HG03175 (cell line): ENCODE measurements around the gene TMC4.

Experiments used
- ATAC-seq: cut with Tn5 transposase; IDR thresholded peaks from one replicate; pipeline ENCODE4 v1.9.1; 2021; ENCODE audit warnings: mild to moderate bottlenecking, moderate library complexity; ENCODE audit not compliant: unreplicated experiment

Gene TMC4

DNA sequence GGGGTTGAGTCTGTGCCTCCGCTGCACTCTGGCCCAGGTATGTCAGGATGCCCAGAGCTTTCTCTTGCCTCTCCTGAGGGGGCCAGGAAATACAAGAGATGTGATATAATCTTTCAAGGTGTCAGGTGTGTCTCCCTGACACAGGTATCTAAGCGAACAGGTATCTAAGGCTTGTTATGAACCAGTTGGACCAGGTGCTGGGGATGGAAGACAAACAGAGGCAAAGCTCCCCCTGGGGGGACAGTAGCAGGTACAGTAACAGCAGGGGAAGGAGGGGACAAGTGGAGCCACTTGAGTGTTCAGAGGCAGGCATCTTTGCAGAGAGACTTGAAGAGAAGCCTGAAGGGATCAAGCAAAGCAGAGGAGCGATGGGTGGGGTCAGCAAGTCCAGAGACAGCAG is 16.0 kb downstream of the TMC4 start:
- ATAC-seq = no peak

DNA sequence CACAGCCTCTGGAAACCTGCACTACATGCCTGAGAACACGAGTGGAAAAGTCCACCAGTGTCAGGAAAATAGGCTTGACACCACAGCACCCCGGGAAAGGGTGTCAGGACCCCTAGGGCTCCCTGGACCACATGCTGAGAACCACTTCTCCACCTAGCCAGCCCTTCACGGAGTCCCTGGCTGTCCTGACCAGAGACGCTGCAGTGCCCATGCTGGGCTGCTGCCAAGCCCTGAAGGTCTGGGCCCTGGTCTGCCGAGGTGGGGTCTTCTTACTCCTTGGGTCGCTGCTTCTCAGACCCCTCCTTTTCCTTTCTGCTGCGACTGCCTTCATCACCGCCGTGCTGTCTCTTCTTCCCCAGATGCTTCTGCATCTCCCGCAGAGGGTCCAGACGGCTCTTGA is 16.5 kb downstream of the TMC4 start:
- ATAC-seq = no peak

DNA sequence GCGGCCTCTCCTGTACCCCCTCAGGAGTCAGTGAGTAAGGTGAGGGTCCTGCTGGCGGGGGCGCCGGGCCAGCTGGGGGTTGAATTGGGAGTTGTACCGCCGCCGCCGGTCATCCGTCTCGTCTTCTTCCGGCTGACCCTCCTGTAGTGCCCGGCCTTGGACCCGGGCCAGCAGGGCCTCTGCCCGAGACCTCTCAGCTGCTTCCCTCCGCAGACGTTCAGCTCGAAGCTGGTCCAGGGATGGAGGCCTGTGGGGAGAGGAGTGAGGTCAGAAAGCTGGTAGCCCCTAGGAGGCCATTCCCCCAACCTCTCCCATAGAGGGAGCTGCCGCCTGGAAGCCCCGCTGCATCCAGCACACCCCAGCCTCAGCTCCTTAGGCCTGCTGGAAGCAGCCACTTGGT is 17.3 kb downstream of the TMC4 start:
- ATAC-seq = no peak

DNA sequence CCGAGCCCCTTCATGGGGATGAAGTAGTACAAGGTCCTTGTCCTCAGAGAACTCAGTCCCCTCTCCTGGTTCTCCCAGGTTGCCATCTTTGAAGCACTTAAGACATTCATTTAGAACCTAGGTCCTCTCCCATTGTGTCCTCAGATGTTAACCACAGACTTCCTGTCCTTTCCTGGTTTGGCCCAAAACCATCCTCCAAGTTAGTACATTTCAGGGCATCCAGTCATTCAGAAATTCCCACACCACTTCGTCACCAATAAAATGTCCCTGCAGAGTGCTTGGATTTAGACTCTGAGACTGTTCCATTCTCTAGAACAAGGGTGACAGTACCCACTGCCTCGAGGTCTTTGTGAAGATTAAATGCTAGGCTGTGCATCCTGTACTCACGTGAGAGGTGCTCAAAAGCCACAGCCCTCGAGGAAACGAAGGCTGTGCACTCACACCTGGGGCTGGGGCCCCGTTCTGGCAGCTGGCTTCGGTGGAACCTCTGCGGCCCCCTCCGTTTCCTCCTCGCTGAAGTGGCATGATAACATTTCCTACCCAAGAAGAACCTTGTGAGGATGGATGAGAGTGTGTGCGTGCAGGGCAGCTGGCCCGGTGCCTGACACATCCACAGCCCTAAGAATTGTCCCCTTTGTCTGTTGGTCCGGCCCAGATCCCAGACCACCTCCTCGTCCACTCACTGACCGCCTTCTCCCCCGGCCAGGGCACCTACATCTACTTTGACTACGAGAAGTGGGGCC is 18.2 kb downstream of the TMC4 start:
- no peak for ATAC-seq

DNA sequence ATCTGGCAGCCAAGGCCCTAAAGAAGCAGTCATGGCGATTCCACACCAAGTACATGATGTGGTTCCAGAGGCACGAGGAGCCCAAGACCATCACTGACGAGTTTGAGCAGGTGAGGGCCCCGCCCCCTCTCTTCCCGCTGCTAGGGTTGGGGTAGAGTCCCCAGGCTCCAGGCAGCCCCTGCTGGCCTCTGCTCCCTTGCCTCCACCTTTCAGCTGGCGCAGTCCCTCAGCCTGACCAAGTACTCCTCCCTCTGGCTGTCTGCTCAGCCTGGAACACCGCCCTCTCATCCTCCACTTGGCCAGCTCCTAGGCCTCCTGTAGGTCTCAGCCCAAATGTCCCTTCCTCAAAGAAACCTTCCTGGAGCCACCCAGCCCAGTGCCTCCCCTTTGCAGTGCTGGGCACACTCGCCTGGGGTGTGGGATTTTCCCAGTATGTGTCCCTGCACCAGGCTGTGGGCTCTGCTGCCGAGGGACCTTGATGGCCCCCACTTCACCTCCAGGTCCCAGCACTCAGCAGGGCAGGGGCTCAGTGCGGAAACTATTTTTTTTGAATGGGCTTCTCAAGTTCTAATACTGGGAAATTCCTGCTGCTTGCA is 19.1 kb downstream of the TMC4 start:
- no peak for ATAC-seq

DNA sequence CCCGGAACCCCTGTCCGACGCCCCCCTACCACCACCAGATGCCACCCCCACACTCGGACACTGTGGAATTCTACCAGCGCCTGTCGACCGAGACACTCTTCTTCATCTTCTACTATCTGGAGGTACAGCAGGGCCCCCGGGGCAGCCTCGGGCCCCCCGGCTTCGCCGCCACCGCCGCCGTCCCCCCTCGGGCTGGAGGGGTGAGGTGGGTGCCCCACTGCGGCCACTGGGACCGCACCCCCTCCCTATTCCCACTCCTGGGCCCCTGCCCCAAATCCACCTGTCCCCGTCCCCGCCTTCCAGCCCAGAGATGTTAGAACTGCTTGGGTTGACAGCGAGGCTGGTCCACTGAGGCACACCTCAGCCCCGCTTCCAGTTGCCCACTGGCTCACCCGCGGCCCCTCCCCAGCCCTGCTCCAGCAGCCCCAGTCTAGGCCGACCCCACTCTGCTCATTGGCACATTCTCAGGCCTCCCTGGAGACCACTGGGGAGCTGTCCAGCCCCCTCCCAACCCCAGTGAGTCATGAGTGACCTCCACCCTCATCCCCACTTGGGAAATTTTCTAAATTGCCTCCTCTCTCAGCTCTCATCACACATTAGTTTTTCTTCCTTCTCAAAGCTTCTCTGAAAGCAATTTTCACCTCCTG is 20.0 kb downstream of the TMC4 start:
- no peak for ATAC-seq

DNA sequence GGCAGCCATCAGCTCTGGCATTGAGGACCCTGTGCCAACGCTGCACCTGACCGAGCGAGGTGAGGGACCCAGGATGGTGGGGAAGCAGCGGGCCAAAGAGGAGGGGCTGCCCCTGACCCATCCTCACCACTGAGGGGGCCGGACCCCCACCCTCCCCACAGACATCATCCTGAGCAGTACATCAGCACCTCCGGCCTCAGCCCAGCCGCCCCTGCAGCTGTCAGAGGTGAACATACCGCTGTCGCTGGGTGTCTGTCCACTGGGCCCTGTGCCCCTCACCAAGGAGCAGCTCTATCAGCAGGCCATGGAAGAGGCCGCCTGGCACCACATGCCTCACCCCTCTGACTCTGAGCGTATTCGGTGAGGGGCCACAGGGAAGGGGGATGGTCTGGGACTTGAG is 20.7 kb downstream of the TMC4 start:
- ATAC-seq = no peak

DNA sequence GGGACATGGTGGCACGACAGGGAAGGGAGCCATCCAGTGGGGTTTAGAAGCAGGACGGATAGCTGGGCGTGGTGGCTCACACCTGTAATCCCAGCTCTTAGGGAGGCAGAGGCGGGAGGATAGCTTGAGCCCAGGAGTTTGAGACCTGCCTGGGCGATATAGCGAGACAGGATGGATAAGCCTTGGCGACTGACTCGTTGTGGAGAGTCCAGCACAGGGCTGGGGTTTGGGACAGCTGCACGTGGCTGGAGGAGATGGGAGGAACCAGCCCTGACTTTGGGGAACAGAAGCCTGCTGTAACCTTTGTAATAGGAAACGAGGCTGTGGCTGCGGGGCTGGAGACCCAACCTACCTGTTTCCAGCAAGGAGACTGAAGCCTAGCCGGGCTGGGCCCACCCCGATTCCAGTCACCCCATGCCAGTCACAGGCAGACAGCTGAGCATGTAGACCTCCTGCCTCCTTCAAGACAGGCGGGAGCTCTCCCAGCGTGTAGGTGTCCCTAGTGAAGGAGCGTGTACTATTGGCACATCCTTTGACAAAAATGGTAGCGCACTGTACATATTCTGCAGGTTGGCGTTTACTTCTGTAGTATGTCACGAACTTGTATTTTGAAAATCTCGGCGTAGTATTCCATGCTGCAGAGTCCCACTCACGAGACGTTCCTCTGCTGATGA is 21.5 kb downstream of the TMC4 start:
- ATAC-seq = no peak

DNA sequence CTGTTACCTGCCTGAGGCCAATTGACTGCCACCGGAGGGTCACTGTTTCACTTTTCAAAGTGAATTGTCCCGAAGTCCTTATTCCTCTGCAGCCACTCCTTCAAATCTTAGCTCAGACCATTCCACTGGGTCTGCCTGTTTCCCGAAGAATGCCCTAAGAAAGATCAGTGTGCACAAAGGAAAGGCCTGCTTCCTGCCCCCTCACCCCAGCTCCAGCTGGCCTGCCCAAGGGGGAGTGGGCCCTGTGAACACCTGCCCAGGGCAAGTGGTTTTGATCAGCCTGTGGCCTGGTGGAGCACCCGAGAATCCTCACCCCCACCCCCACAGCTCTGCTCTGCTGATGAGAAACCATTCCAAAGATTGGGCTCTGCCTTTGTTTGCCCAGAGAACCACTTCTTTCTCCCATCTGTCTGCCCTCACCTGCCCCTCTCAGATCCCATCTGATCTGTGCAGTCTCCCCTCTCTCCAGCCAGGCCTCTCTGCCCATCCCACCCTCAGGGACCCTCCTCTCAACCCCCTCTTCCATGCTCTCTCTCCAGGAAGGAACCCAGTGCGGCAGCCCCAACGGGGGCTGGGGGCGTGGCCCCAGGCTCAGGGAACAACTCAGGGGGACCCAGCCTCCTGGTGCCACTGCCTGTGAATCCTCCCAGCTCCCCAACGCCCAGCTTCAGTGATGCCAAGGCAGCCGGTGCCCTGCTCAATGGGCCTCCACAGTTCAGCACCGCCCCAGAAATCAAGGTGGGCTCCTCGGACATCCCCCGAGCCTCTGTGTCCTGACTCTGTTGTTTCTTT is 23.7 kb downstream of the TMC4 start:
- ATAC-seq = no peak

DNA sequence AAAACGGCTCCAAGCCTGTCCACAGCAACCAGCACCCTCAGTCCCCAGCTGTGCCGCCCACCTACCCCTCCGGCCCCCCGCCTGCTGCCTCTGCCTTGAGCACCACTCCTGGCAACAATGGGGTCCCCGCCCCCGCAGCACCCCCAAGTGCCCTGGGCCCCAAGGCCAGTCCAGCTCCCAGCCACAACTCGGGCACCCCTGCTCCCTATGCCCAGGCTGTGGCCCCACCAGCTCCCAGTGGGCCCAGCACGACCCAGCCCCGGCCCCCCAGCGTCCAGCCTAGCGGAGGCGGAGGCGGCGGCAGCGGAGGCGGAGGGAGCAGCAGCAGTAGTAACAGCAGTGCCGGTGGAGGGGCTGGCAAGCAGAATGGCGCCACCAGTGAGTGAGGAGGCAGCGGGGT is 24.8 kb downstream of the TMC4 start:
- no peak for ATAC-seq

DNA sequence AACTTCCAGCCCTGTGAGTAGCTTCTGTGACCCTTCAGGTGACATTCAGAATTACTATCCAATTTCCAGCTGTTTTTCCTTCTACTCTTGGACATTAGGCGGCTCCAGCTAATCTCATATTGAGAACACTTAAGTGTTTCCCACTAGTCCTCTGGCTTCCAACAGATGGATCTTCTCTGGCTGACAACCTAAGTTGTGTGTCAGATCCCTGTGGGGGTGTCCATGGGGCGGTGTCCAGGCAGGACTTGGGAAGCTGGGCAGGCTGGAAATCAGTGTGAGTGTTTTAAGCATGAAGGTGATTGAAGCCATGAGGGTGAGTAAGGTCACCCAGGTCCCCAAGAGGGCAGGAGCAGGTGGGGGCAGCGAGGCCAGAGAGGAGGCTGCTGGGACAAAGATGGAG is 25.3 kb downstream of the TMC4 start:
- no peak for ATAC-seq

DNA sequence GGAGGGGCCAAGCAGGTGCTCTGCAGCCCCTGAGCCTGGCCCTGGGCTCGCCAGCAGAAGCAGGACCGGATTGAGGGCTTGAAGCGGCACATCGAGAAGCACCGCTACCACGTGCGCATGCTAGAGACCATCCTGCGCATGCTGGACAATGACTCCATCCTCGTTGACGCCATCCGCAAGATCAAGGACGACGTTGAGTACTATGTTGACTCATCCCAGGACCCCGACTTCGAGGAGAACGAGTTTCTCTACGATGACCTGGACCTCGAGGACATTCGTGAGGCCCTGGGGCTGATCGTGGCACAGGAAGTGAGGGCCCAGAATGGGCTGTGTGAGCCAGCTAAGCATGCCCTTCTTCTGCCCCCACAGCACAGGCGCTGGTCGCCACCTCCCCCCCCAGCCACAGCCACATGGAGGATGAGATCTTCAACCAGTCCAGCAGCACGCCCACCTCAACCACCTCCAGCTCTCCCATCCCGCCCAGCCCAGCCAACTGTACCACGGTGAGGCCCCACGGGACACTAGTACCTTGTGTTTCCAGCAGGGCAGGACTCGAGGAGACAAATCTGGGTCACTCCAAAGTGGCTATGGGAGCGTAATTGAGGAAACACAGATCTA is 27.3 kb downstream of the TMC4 start:
- no peak for ATAC-seq

DNA sequence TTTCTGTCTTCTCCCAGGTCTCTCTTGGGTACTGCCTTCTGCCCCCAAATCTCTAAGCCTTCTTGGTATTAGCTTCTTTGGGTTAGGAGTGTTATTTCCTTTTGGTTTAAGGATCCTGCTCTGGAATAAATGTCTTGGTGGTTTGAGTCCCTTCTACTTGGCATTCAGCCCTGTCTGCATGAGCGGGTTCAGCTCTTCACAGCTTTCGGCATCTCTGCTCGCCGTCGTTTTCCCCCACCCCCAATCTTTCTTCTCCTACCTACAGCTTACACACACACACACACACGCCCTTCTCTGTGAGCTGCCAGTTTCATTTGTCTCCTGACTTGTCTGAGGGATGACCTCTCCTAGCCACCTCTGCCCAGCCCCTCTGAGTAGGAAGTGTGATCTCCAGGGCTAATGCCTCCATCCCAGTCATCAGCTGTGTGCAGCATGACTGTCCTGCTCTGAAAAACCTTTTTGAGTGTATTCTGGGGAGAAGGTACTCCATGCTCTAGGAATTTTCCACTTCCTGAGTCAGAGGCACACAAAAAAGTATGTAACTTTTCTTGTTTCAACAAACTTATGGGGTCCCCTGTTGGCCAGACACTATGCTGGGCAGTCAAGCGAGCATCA is 30.7 kb downstream of the TMC4 start:
- no peak for ATAC-seq

DNA sequence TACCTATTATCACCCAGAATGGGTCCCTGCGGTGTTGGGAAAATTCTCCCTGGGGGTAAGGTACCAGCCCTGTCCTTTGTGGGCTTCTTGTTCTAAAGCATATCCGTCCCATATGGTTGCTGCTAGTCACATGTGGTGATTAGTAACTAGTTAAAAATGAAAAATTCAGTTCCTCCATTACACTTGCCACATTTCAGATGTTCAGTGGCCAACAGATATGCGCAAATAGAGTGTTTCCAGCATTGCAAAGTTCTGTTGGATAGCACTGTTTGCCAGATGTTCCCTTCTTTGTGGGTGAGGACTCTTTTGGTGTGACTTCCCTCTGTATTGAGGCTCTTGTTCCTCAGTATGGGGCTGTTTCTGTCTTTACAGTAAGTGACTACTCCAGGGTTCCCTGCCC is 31.6 kb downstream of the TMC4 start:
- ATAC-seq = no peak

DNA sequence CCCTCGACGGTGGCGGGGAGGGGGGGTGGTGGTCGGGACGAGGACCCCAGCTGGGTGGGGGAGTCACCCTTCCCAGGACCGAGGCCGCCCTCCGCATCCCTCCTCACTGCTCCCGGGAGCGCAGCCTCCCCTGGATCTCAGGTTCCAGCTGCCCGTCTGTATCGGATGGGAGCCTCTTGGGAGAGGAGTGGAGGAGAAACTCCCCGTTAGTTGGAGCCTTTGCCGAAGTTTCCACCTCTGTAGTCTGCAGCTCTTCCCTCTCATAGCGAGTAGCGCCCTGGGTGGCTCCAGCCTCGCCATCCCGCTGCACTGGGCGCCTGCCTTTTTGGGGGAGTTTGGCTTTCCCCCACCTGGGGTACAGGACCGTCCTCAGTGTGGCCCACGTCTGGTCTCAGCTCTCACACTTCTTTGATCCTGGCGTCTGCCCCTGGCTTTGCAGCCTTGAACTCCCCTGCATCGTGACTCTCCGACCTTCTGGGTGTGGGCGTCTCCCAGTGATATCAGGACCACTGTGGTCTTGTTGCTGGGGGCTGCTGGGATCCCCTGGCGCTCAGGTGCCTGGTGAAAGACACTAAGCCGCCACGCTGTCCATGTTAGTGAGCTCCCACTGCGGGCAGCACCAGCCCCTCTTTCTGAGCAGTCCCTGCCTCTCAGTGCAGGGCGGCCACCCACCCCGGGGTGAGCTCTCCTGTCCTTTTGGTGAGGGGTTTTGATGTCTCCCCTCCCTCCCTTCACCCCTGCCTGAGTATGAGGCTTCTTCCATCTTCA is 34.3 kb downstream of the TMC4 start:
- no peak for ATAC-seq

DNA sequence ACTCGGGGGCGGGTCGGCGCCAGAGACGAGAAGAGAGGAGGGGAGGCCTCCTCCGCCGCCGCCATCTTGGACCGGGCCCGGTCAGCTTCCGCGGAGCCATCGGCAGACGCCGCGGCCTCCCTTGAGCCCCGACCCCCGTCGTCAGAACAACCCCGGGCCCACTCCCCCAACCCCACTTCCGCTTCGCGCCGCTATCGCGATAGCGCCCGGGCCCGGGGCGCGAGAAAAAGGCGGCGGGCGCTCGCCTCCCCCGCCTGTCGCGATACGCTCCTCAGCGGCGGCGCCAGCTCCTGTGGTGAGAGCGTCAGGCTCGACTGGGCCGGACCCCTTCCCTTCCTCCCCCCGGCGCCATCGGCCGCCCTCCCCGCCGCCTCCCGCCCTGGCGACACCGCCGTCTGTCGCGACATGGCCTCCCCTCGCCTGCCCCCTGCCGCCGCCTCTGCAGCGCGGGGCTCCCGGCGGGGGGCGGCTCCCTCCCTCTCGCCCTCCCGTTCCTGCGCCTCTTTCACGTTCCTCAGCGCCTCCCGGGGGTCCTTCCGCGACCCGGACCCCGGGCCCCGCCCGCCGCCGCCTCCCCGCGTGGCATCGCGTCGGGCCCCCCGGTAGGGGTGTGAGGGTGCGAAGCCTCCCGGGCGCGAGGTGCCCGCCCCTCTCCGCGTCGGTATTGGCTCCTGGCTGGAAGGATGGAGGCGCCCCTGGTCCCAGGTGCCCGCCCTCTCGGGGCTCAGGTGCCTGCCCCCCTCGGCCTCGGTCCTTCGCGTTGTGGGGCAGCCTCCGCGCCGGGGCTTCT is 35.1 kb downstream of the TMC4 start, which contains the start of gene CNOT3:
Gene CNOT3 (plus strand): TSS at position 64 of the 790 bp plus-strand sequence. CDS start 5,217 bp downstream, outside the sequence.
- ATAC-seq = no peak

DNA sequence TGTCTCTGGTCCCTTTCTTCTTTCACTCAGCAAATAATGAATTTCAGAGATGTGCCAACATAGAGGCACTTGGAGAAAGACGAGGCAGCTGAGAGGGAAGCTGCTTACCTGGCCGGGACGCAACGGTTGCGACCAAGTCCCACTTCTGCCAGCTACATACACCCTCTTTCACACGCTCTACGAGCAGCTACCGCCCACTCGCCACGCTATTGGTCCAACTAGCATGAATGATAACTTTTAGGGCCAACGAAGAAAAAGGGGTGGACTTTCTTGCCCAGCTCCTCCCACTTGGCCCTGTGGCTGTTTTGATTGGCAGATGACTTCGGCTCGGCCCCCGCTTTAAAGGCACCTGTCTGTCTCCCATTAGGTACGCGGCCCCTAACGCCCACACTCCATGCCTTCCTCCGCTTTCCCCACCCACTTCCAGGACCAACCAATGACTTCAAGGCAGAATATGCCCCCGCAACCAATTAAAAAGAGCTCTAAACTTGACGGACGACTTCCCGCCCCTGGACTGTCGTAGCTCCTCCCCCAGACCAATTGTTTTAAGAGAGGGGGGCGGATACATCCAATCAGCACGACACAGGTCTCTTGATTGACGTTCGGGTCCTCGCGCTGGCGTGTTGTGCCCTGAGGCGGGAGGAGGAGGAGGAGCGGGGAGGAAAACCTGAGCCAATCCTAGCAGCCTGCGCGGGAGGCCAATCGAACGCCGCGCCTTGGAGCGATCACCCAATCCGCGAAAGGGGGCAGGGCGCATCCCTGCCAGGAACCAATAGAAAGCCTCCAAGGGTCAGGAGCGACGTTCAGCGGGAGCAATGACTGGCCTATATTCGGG is 35.9 kb downstream of the TMC4 start:
- peak; percentile 80 for ATAC-seq
